Panc1 (cell line): ENCODE measurements around the gene MXRA8. TPM values are rescaled to one million over a fixed set of nuclear protein-coding genes. Genes with fewer than 3 reads are reported as not detected.

ENCODE experiments used
- ATAC-seq: fragments of 200-7000 bp; cut with Tn5 transposase; 2 replicates; pipeline ENCODE4 v1.9.1; 2020; ENCODE audit warnings: mild to moderate bottlenecking, moderate library complexity
- BruUV-seq: library from RNA; stranded (reverse); fragments of 400-500 nt; replicated peaks from 2 replicates; lab custom pipeline; 2021; lab: Mats Ljungman, UMichigan
- CTCF ChIA-PET: fragments of 300-600 bp; sonication (Branson Sonifier 250); formaldehyde crosslinking; loops from one replicate; lab custom pipeline; 2022; ENCODE audit warnings: antibody characterized with exemption; lab: Charles Lee
- POLR2A ChIA-PET: fragments of 300-600 bp; sonication (Branson Sonifier 250); formaldehyde crosslinking; loops from one replicate; lab custom pipeline; 2022; ENCODE audit warnings: antibody characterized with exemption; lab: Charles Lee
- DNase-seq: peaks from one replicate; pipeline ENCODE4 v3.0.0-alpha.2; 2010; ENCODE audit warnings: low read depth, low spot score
- H3K27ac ChIP-seq: 2 replicates; pipeline ENCODE4 v1.5.1; 2011; ENCODE audit warnings: mild to moderate bottlenecking, low read length, inconsistent platforms
- H3K27me3 ChIP-seq: fragments of 200-500 bp; sonication (Bioruptor generic); 2 replicates; pipeline ENCODE4 v1.6.0; 2014; ENCODE audit warnings: low read length, inconsistent platforms; ENCODE audit not compliant: control insufficient read depth, insufficient read depth
- H3K36me3 ChIP-seq: fragments of 200-500 bp; sonication (Bioruptor generic); 2 replicates; pipeline ENCODE4 v1.5.1; 2014; ENCODE audit warnings: inconsistent platforms, mild to moderate bottlenecking, low read length, moderate library complexity; ENCODE audit not compliant: control insufficient read depth, insufficient read depth
- H3K4me1 ChIP-seq: 2 replicates; pipeline ENCODE4 v1.5.1; 2011; ENCODE audit warnings: inconsistent platforms, mild to moderate bottlenecking, low read length, moderate library complexity; ENCODE audit not compliant: control insufficient read depth, insufficient read depth
- H3K4me3 ChIP-seq, 2 experiments: 2 replicates each; pipeline ENCODE4 v1.5.1; 2011 to 2012; ENCODE audit warnings: low read depth in 2 of 2, low read length in 2 of 2, mild to moderate bottlenecking in 2 of 2, inconsistent platforms in 1 of 2, moderate library complexity in 1 of 2
- H3K9me3 ChIP-seq: fragments of 200-500 bp; sonication (Bioruptor generic); 2 replicates; pipeline ENCODE4 v1.5.1; 2014; ENCODE audit warnings: low read depth, mild to moderate bottlenecking, inconsistent platforms, low read length, moderate library complexity; ENCODE audit not compliant: control insufficient read depth, insufficient read depth
- POLR2AphosphoS5 ChIP-seq: IDR thresholded peaks from 2 replicates; pipeline ENCODE4 v1.6.1; 2012; ENCODE audit warnings: mild to moderate bottlenecking, low read depth, low read length, moderate library complexity
- REST ChIP-seq, 2 experiments: IDR thresholded peaks; 2 replicates each; pipeline ENCODE4 v1.6.1; 2011 to 2012; ENCODE audit warnings: low read depth in 2 of 2, control low read depth in 1 of 2, low read length in 1 of 2, mild to moderate bottlenecking in 1 of 2, moderate library complexity in 1 of 2; ENCODE audit not compliant: insufficient read depth in 1 of 2
- SIN3A ChIP-seq: IDR thresholded peaks from 2 replicates; pipeline ENCODE4 v1.6.1; 2012; ENCODE audit warnings: low read depth, mild to moderate bottlenecking, low read length, moderate library complexity, borderline replicate concordance; ENCODE audit not compliant: insufficient read depth
- TCF7L2 ChIP-seq: IDR thresholded peaks from 2 replicates; pipeline ENCODE4 v1.6.1; 2011; ENCODE audit warnings: mild to moderate bottlenecking, low read depth, low read length, inconsistent platforms
- in situ Hi-C: cut with HindIII; loops from 2 replicates; pipeline ENCODE4 v1.10.0; 2016; ENCODE audit warnings: low sequenced_read_pairs, low pct_unique_long_range_greater_than_20kb
- intact Hi-C: fragments of 100-400 bp; cut with micrococcal nuclease; formaldehyde crosslinking; loops from one replicate; pipeline ENCODE4 v1.10.0; 2022; ENCODE audit not compliant: unreplicated experiment
- total RNA-seq: library from RNA; stranded (reverse); gene quantifications from one replicate; pipeline ENCODE4 v1.2.1, GENCODE V29; 2021; ENCODE audit not compliant: unreplicated experiment
- TF ChIP-seq, protein P1 (sequence below): fragments of 450-650 bp; IDR thresholded peaks from 2 replicates; pipeline ENCODE4 v1.5.1; 2017; ENCODE audit warnings: mild to moderate bottlenecking

The MXRA8 gene
- total RNA-seq, 1 experiment from 2014 or later: 96.0 TPM

GRCh38 chr1:1366699-1367066 lies 8.3 kb upstream of the MXRA8 start:
- ATAC-seq: no peak
- intact Hi-C loops: no loop called here
- CTCF ChIA-PET: no interaction called here
- Histone ChIP-seq H3K4me1 (peaks cover 7% of the 10 kb centered on the region), H3K27ac (no peak overlapping the region), H3K36me3 (no peaks in the 10 kb centered on the region), H3K4me3 (no peak overlapping the region), H3K9me3 (no peaks in the 10 kb centered on the region), H3K27me3 (no peaks in the 10 kb centered on the region)
- TF ChIP-seq POLR2AphosphoS5 (no peak), TCF7L2 (no peak), REST (IDR thresholded peaks at IDR 0.05; ENCODE audit: insufficient read depth in 1 of 2, low read depth in 2 of 2, low read length in 1 of 2) (no peak), SIN3A (no peak)
- TF ChIP-seq, protein P1, sequence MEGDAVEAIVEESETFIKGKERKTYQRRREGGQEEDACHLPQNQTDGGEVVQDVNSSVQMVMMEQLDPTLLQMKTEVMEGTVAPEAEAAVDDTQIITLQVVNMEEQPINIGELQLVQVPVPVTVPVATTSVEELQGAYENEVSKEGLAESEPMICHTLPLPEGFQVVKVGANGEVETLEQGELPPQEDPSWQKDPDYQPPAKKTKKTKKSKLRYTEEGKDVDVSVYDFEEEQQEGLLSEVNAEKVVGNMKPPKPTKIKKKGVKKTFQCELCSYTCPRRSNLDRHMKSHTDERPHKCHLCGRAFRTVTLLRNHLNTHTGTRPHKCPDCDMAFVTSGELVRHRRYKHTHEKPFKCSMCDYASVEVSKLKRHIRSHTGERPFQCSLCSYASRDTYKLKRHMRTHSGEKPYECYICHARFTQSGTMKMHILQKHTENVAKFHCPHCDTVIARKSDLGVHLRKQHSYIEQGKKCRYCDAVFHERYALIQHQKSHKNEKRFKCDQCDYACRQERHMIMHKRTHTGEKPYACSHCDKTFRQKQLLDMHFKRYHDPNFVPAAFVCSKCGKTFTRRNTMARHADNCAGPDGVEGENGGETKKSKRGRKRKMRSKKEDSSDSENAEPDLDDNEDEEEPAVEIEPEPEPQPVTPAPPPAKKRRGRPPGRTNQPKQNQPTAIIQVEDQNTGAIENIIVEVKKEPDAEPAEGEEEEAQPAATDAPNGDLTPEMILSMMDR: no peak
- POLR2A ChIA-PET: no interaction called here
- in situ Hi-C loops: no loop called here
- DNase-seq: no peak
- no TSS peak for BruUV-seq

DNA sequence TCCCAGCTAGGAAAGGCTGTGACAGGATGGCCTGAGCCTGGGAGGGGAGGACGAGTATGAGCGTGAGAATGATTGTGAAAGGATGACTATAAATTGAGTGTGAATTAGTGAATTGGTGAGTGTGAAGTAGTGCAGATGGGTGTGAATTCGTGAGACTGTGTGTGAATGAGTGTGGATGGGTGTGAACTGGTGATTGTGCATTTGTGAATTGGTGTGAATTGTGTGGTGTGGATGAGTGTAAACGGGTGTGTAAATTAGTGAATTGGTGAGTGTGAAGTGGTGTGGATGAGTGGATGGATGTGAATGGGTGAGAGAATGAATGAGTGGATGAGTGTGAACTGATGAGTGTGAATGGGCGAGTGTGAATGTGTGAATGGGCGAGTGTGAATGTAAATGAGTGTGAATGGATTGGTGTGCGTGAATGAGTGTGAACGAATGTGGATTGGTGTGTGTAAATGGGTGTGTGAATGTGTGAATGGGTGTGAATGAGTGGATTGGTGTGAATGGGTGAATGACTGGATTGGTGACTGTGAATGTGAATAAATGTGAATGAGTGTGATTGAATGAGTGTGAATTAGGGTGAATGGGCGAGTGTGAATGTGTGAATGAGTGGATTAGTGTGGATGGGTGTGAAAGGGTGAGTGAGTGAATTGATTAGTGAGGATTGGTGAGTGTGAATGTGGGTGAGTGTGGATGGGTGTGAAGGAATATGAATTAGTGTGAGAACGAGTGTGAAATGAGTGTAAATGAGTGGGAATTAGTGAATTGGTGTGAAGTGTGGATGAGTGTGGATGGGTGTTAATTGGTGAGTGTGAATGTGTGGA lies 7.7 kb upstream of the MXRA8 start:
- ATAC-seq: no peak
- H3K36me3 ChIP-seq: no peaks in the 10 kb centered on the region
- intact Hi-C loops (no loop called here), in situ Hi-C loops (no loop called here)
- H3K4me3 ChIP-seq: no peak overlapping the region
- TSS peak; percentile 76 for BruUV-seq
- ChIA-PET CTCF (no interaction called here), POLR2A (no interaction called here)
- H3K9me3 ChIP-seq: no peaks in the 10 kb centered on the region
- peaks cover 12% of the 10 kb centered on the region for H3K4me1 ChIP-seq
- no peak for DNase-seq
- H3K27ac ChIP-seq: no peak overlapping the region
- TF ChIP-seq TCF7L2 (no peak), REST (IDR thresholded peaks at IDR 0.05; ENCODE audit: insufficient read depth in 1 of 2, low read depth in 2 of 2, low read length in 1 of 2) (no peak), POLR2AphosphoS5 (no peak), SIN3A (no peak)
- TF ChIP-seq, protein P1: no peak
- no peaks in the 10 kb centered on the region for H3K27me3 ChIP-seq
